Epithelial cell of proximal tubule (primary cell): Measurements from ENCODE around the gene MTUS2. TPM values are rescaled to one million over a fixed set of nuclear protein-coding genes. Genes with fewer than 3 reads are reported as not detected.

Source experiments
- DNase-seq: peaks from one replicate; pipeline ENCODE4 v3.0.0-alpha.2; 2011; ENCODE audit warnings: low read depth
- H3K4me3 ChIP-seq: 2 replicates; pipeline ENCODE4 v1.5.1; 2011; ENCODE audit warnings: low read depth, mild to moderate bottlenecking, low read length
- CTCF ChIP-seq: conservative IDR thresholded peaks from 2 replicates; pipeline ENCODE4 v1.5.1; 2012; ENCODE audit warnings: low read depth, mild to moderate bottlenecking, low read length
- total RNA-seq: library from RNA; depleted of rRNA; stranded (reverse); fragments of >200 nt; gene quantifications from 2 replicates; pipeline ENCODE4 v1.2.3, GENCODE V29; 2015

MTUS2 gene
- total RNA-seq, 1 donor from 2014 or later: not detected

- no peak for DNase-seq
- no peak overlapping the region for H3K4me3 ChIP-seq
- TF ChIP-seq CTCF: no peak
Measured at GRCh38 chr13:29137016-29137415, 316.9 kb downstream of the MTUS2 start.

GRCh38 chr13:29137995-29138394, 317.9 kb downstream of the MTUS2 start:
- TF ChIP-seq CTCF: no peak
- H3K4me3 ChIP-seq: no peak overlapping the region
- no peak for DNase-seq

- TF ChIP-seq CTCF: no peak
- DNase-seq: peak; percentile 7
- H3K4me3 ChIP-seq: no peak overlapping the region
Measured at GRCh38 chr13:29140277-29140676, 320.1 kb downstream of the MTUS2 start.

GRCh38 chr13:29143847-29144246, 323.7 kb downstream of the MTUS2 start:
- H3K4me3 ChIP-seq: no peak overlapping the region
- no peak for DNase-seq
- TF ChIP-seq CTCF: no peak

GRCh38 chr13:29154390-29154789, 334.3 kb downstream of the MTUS2 start:
- no peak for DNase-seq
- H3K4me3 ChIP-seq: no peak overlapping the region
- TF ChIP-seq CTCF: no peak

- no peak for DNase-seq
- no peak for TF ChIP-seq CTCF
- H3K4me3 ChIP-seq: no peak overlapping the region
Measured at GRCh38 chr13:29156136-29156535, 336.0 kb downstream of the MTUS2 start.

- DNase-seq: no peak
- TF ChIP-seq CTCF: no peak
- H3K4me3 ChIP-seq: no peak overlapping the region
Measured at GRCh38 chr13:29159871-29160270, 339.7 kb downstream of the MTUS2 start.
